Ovary (tissue), 9 donors: ENCODE data around the gene IER2. TPM values are rescaled to one million over a fixed set of nuclear protein-coding genes. Genes with fewer than 3 reads are reported as not detected.

Experiments
- DNase-seq, 5 donors: peaks; one replicate each; pipeline ENCODE4 v3.0.0-alpha.2; 2019 to 2020
- H3K27ac ChIP-seq, 2 donors: fragments of 200-600 bp; one replicate each; pipeline versions ENCODE4 v1.5.1 to v1.8.0; 2019 to 2022
- H3K27me3 ChIP-seq: fragments of 200-600 bp; one replicate; pipeline ENCODE4 v1.8.0; 2022
- H3K36me3 ChIP-seq: fragments of 200-600 bp; sonication (generic); one replicate; pipeline ENCODE4 v1.5.1; 2019
- H3K4me1 ChIP-seq: one replicate; pipeline ENCODE4 v1.8.1; 2013; ENCODE audit warnings: mild to moderate bottlenecking, moderate library complexity; ENCODE audit not compliant: insufficient read depth
- H3K4me3 ChIP-seq: fragments of 200-600 bp; sonication (generic); one replicate; pipeline ENCODE4 v1.5.1; 2017
- H3K9me3 ChIP-seq, 2 donors: fragments of 200-600 bp in 1 of 2; sonication (generic) in 1 of 2; one replicate each; pipeline versions ENCODE4 v1.5.1 to v1.8.1; 2013 to 2019; ENCODE audit warnings: mild to moderate bottlenecking in 1 of 2, moderate library complexity in 1 of 2
- EP300 ChIP-seq: sonication (generic); formaldehyde crosslinking; IDR thresholded peaks from one replicate; pipeline ENCODE4 v1.6.1; 2017; ENCODE audit warnings: antibody characterized with exemption
- POLR2A ChIP-seq: fragments of 450-650 bp; IDR thresholded peaks from one replicate; pipeline ENCODE4 v1.6.1; 2017; ENCODE audit warnings: antibody characterized with exemption, mild to moderate bottlenecking, moderate library complexity
- WGBS, 3 donors: extraction: QIAGEN DNeasy Blood & Tissue Kit in 1 of 3; methylation state at CpG; one replicate each; pipeline versions ENCODE4 v1.1.5 to v1.1.7; 2013 to 2017; 5-methylcytosine and 5-hydroxymethylcytosine counted together
- intact Hi-C, 4 donors: fragments of 100-400 bp; cut with DNase I; formaldehyde crosslinking; loops; one replicate each; pipeline versions ENCODE4 v1.11.0 to v1.15.1; 2022 to 2023
- polyA plus RNA-seq, 2 donors: library from polyadenylated mRNA; stranded (reverse); fragments of 200-250 nt in 1 of 2; fragments of 350-450 nt in 1 of 2; fragmentation: Illumina TruSeq in 1 of 2; extraction: RNeasy Lipid Tissue Mini Kit (QIAGEN cat#74804) in 1 of 2; gene quantifications; one replicate each; pipeline ENCODE4 v1.2.3, GENCODE V29; 2013 to 2014
- total RNA-seq, 7 donors: library from RNA; depleted of rRNA in 2 of 7; stranded (reverse); fragments of >200 nt in 2 of 7; fragmentation: NEBNext Ultra II Directional in 3 of 7; extraction: Animal tissue kit (Norgen Biotek cat#: 25700) in 3 of 7; gene quantifications; one replicate each; pipeline versions ENCODE4 v1.1.0 to v1.2.4, GENCODE V29; 2016 to 2023
- TF ChIP-seq, protein P1 (sequence below), 3 donors: fragments of 450-650 bp in 2 of 3; fragments of 200-600 bp in 1 of 3; IDR thresholded peaks; one replicate each; pipeline versions ENCODE4 v1.5.1 to v1.8.0; 2016 to 2022; ENCODE audit warnings: antibody characterized with exemption in 3 of 3, mild to moderate bottlenecking in 1 of 3
- donor health status: DM: no; HTN: no; CAD: no; lungs with moderate emphysema.
- donor health status: DM: no; HTN: no; CAD: no.
- donor health status: Bipolar disorder and iron deficiency.
- donor health status: DM: yes; HTN: yes; CAD: no.
- donor health status: DM: no; HTN: no; CAD: no.
- donor health status: DM: yes; HTN: yes; CAD: no.

Gene IER2
- total and polyA plus RNA-seq, 9 donors = 47.4 to 301 (median 79.9) TPM

GRCh38 chr19:13104848-13105711, 45.1 kb upstream of the IER2 start:
- Histone ChIP-seq H3K4me3 (no peak overlapping the region), H3K27me3 (no peaks in the 10 kb centered on the region), H3K36me3 (no peaks in the 10 kb centered on the region), H3K9me3 (no peaks in the 10 kb centered on the region), H3K4me1 (peaks cover 8% of the 10 kb centered on the region), H3K27ac (peak overlapping the region in 1 of 2 donors; percentile 45)
- peak in 1 of 5 donors; percentile 36 for DNase-seq
- WGBS, 3 donors = 72 to 81% (median 77%) methylated on average over 26 to 29 of the region's 29 CpGs
- TF ChIP-seq, protein P1, sequence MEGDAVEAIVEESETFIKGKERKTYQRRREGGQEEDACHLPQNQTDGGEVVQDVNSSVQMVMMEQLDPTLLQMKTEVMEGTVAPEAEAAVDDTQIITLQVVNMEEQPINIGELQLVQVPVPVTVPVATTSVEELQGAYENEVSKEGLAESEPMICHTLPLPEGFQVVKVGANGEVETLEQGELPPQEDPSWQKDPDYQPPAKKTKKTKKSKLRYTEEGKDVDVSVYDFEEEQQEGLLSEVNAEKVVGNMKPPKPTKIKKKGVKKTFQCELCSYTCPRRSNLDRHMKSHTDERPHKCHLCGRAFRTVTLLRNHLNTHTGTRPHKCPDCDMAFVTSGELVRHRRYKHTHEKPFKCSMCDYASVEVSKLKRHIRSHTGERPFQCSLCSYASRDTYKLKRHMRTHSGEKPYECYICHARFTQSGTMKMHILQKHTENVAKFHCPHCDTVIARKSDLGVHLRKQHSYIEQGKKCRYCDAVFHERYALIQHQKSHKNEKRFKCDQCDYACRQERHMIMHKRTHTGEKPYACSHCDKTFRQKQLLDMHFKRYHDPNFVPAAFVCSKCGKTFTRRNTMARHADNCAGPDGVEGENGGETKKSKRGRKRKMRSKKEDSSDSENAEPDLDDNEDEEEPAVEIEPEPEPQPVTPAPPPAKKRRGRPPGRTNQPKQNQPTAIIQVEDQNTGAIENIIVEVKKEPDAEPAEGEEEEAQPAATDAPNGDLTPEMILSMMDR (IDR thresholded peaks at IDR 0.05) = no peak
- TF ChIP-seq EP300 = no peak
- no peak for TF ChIP-seq POLR2A
- intact Hi-C loops = loop anchor here in 1 of 4 donors (5.0 kb wide), 1 partner anchor 43 kb away; no protein-coding TSS in a partner anchor

GRCh38 chr19:13109361-13110098, 40.7 kb upstream of the IER2 start:
- intact Hi-C loops = no loop called here
- no peaks in the 10 kb centered on the region for H3K36me3 ChIP-seq
- DNase-seq = no peak
- no peaks in the 10 kb centered on the region for H3K27me3 ChIP-seq
- 86 to 89% (median 88%) methylated on average over 30 of the region's 30 CpGs for WGBS, 3 donors
- no peaks in the 10 kb centered on the region for H3K9me3 ChIP-seq
- no peak overlapping the region for H3K4me3 ChIP-seq
- H3K4me1 ChIP-seq = no peaks in the 10 kb centered on the region
- no peak overlapping the region for H3K27ac ChIP-seq
- TF ChIP-seq EP300 = no peak
- TF ChIP-seq, protein P1 (IDR thresholded peaks at IDR 0.05) = no peak
- TF ChIP-seq POLR2A = no peak

DNA sequence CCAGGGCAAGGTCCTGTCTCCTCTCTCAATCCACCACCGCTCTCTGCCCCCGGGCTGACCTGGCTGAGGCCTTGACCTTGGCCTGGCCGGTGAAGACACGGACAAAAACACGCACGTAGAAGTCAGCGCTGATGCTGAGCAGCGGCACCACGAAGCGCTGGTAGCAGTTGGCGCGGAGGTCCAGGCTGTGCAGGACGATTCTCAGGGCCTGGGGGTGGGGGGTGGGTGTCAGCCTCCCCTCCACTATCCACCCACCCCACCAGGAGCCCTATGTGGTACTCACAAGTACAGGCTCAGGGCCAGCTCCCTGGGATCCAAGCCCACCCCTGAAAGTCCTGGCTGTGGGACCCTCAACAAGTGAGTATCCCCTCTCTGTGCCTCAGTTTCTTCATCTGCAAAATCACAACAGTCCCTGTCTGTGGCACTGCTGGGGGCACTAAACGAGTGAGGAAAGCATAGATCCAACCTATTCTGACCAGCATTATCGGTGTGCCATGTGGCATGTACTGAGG, 40.1 kb upstream of the IER2 start:
- H3K4me3 ChIP-seq = no peak overlapping the region
- H3K27me3 ChIP-seq = no peaks in the 10 kb centered on the region
- intact Hi-C loops = no loop called here
- WGBS, 3 donors = 53 to 74% (median 66%) methylated on average over 15 of the region's 15 CpGs
- H3K9me3 ChIP-seq = no peaks in the 10 kb centered on the region
- no peaks in the 10 kb centered on the region for H3K4me1 ChIP-seq
- DNase-seq = no peak
- no peaks in the 10 kb centered on the region for H3K36me3 ChIP-seq
- no peak overlapping the region for H3K27ac ChIP-seq
- TF ChIP-seq, protein P1 (IDR thresholded peaks at IDR 0.05) = no peak
- TF ChIP-seq EP300 (no peak), POLR2A (no peak)

GRCh38 chr19:13112555-13112954, 37.7 kb upstream of the IER2 start:
- peaks cover 4% of the 10 kb centered on the region for H3K4me1 ChIP-seq
- H3K9me3 ChIP-seq = no peaks in the 10 kb centered on the region
- intact Hi-C loops = no loop called here
- no peak overlapping the region for H3K4me3 ChIP-seq
- 91 to 95% (median 94%) methylated on average over 10 of the region's 10 CpGs for WGBS, 3 donors
- no peak for DNase-seq
- no peaks in the 10 kb centered on the region for H3K36me3 ChIP-seq
- TF ChIP-seq, protein P1 (IDR thresholded peaks at IDR 0.05) = no peak
- TF ChIP-seq EP300 (no peak), POLR2A (no peak)
- H3K27ac ChIP-seq = no peak overlapping the region
- no peaks in the 10 kb centered on the region for H3K27me3 ChIP-seq
